Measurements from ENCODE around the gene CNTLN.

CNTLN gene

DNA sequence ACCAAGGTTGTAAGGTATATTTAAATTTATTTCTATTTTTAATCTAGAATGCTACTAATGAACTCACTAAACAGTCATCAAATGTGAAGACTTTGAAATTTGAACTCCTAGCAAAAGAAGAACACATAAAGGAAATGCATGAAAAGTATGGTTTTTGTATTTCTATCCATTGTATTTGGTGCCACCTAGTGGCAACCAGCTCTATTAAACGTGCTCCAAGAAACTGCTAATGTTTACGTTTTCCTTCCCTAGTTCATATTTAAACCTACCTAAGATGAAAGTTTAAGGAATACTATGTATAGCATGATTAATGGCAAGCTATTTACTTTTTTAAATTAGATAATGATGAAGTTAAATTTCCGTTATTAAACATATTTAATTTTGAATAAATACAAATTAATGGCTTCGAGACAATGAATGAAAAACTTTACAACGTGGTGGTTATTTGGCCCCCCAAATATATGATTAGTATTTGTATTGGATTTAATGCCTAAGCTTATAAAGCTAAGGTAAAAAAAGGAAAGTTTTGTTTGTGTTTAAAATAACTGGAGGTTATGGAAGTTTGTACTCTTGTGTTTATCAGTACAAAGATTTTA, 328.1 kb downstream of the CNTLN start:
- TF ChIP-seq, protein P1, sequence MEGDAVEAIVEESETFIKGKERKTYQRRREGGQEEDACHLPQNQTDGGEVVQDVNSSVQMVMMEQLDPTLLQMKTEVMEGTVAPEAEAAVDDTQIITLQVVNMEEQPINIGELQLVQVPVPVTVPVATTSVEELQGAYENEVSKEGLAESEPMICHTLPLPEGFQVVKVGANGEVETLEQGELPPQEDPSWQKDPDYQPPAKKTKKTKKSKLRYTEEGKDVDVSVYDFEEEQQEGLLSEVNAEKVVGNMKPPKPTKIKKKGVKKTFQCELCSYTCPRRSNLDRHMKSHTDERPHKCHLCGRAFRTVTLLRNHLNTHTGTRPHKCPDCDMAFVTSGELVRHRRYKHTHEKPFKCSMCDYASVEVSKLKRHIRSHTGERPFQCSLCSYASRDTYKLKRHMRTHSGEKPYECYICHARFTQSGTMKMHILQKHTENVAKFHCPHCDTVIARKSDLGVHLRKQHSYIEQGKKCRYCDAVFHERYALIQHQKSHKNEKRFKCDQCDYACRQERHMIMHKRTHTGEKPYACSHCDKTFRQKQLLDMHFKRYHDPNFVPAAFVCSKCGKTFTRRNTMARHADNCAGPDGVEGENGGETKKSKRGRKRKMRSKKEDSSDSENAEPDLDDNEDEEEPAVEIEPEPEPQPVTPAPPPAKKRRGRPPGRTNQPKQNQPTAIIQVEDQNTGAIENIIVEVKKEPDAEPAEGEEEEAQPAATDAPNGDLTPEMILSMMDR (IDR thresholded peaks at IDR 0.05; ENCODE audit: unreplicated experiment in 3 of 3), result peak; percentile 66 to 91 (median 75)
- Mint-ChIP-seq H3K36me3 (ENCODE audit: low read depth) (peaks cover 3% of the 10 kb centered on the region), H3K27me3 (ENCODE audit: low read depth) (no peaks in the 10 kb centered on the region), H3K27ac (no peak overlapping the region), H3K4me3 (no peak overlapping the region), H3K4me1 (no peaks in the 10 kb centered on the region), H3K9me3 (no peaks in the 10 kb centered on the region)

DNA sequence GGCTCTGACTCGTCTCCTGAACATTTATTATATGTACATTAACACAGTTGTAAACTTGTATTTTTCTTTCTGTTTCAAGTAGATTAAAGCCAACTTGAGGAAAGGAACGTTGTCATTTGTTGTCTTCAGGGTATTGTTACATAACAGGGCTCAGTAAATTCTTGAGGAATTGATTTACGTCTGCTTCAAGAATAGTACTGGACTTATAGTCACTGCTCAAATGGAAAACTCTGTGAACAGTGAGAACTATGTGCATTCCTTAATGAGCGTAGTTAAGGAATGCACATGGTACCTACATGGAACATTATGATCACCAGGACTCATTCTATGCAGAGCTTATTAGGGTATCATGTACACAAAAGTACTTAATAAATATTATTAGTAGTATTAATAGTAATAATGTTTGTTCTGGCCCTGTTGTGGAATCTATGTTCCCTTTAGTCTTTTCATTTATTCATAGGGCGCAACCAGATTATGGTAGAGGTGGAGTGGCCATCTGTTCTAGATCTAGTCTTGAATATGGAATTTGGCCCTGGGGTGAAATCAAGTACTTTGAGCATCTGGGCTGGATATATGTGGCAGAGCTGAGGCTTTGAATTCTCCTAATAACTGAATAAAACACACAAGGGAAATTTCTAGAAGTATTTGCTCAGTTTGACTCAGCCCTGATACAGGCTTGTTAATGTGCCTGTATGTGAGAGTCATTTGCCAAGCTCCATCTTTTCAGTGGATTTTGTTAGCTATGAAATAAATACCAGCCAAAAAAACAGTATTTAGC, 335.4 kb downstream of the CNTLN start:
- H3K27ac Mint-ChIP-seq, result no peak overlapping the region

GRCh38 chr9:17472126-17472525, 337.3 kb downstream of the CNTLN start:
- Mint-ChIP-seq H3K9me3 (no peaks in the 10 kb centered on the region), H3K27me3 (ENCODE audit: low read depth) (no peaks in the 10 kb centered on the region), H3K4me1 (no peaks in the 10 kb centered on the region), H3K36me3 (ENCODE audit: low read depth) (peaks cover 10% of the 10 kb centered on the region), H3K4me3 (no peak overlapping the region), H3K27ac (no peak overlapping the region)
- TF ChIP-seq, protein P1 (IDR thresholded peaks at IDR 0.05; ENCODE audit: unreplicated experiment in 3 of 3), result no peak

More for the DNA sequence above, 335.4 kb downstream of the CNTLN start:
- Mint-ChIP-seq H3K36me3 (ENCODE audit: low read depth) (peaks cover 4% of the 10 kb centered on the region), H3K4me1 (no peaks in the 10 kb centered on the region), H3K27me3 (ENCODE audit: low read depth) (no peaks in the 10 kb centered on the region), H3K9me3 (no peaks in the 10 kb centered on the region), H3K4me3 (no peak overlapping the region)
- TF ChIP-seq, protein P1 (IDR thresholded peaks at IDR 0.05; ENCODE audit: unreplicated experiment in 3 of 3), result no peak

DNA sequence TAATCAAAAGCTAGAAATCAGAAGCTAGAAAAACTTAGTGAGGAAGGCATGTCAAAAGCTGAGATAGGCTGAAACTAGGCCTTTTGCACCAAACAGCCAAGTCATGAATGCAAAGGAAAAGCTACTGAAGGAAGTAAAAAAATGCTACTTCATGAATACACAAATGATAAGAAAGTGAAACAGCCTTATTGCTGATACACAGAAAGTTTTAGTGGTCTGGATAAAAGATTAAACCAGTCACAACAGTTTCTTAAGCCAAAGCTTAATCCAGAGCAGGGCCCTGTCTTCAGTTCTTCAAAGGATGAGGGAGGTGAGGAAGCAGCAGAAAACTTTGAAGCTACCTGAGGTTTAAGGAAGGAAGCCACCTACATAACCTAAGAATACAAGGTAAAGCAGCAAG, 341.6 kb downstream of the CNTLN start:
- no peaks in the 10 kb centered on the region for H3K4me1 Mint-ChIP-seq
- H3K27me3 Mint-ChIP-seq (ENCODE audit: low read depth), result no peaks in the 10 kb centered on the region
- no peaks in the 10 kb centered on the region for H3K9me3 Mint-ChIP-seq
- H3K36me3 Mint-ChIP-seq (ENCODE audit: low read depth), result peaks cover 12% of the 10 kb centered on the region
- no peak overlapping the region for H3K4me3 Mint-ChIP-seq
- no peak overlapping the region for H3K27ac Mint-ChIP-seq
- TF ChIP-seq, protein P1 (IDR thresholded peaks at IDR 0.05; ENCODE audit: unreplicated experiment in 3 of 3), result no peak

GRCh38 chr9:17477816-17478215, 343.0 kb downstream of the CNTLN start:
- H3K9me3 Mint-ChIP-seq, result no peaks in the 10 kb centered on the region
- H3K4me1 Mint-ChIP-seq, result no peaks in the 10 kb centered on the region
- no peaks in the 10 kb centered on the region for H3K27me3 Mint-ChIP-seq (ENCODE audit: low read depth)
- H3K27ac Mint-ChIP-seq, result no peak overlapping the region
- H3K4me3 Mint-ChIP-seq, result no peak overlapping the region
- H3K36me3 Mint-ChIP-seq (ENCODE audit: low read depth), result peaks cover 12% of the 10 kb centered on the region
- TF ChIP-seq, protein P1 (IDR thresholded peaks at IDR 0.05; ENCODE audit: unreplicated experiment in 3 of 3), result no peak

GRCh38 chr9:17480966-17481365, 346.1 kb downstream of the CNTLN start:
- no peaks in the 10 kb centered on the region for H3K27me3 Mint-ChIP-seq (ENCODE audit: low read depth)
- H3K27ac Mint-ChIP-seq, result no peak overlapping the region
- H3K4me1 Mint-ChIP-seq, result no peaks in the 10 kb centered on the region
- no peak overlapping the region for H3K4me3 Mint-ChIP-seq
- peaks cover 12% of the 10 kb centered on the region for H3K36me3 Mint-ChIP-seq (ENCODE audit: low read depth)
- TF ChIP-seq, protein P1 (IDR thresholded peaks at IDR 0.05; ENCODE audit: unreplicated experiment in 3 of 3), result no peak
- no peaks in the 10 kb centered on the region for H3K9me3 Mint-ChIP-seq
